GM12875 (cell line): Measurements from ENCODE around the gene CLEC16A.

ENCODE experiments used
- H3K4me3 ChIP-seq: one replicate; pipeline ENCODE4 v1.5.1; 2011; ENCODE audit warnings: low read depth, low read length, control low read depth
- CTCF ChIP-seq: IDR thresholded peaks from 2 replicates; pipeline ENCODE4 v1.5.1; 2011; ENCODE audit warnings: low read depth, mild to moderate bottlenecking, control low read depth, inconsistent platforms, low read length, moderate library complexity, borderline replicate concordance; ENCODE audit not compliant: insufficient read depth

CLEC16A gene

GRCh38 chr16:11010575-11011221 is 66.3 kb downstream of the CLEC16A start:
- TF ChIP-seq CTCF = no peak
- no peak overlapping the region for H3K4me3 ChIP-seq

DNA sequence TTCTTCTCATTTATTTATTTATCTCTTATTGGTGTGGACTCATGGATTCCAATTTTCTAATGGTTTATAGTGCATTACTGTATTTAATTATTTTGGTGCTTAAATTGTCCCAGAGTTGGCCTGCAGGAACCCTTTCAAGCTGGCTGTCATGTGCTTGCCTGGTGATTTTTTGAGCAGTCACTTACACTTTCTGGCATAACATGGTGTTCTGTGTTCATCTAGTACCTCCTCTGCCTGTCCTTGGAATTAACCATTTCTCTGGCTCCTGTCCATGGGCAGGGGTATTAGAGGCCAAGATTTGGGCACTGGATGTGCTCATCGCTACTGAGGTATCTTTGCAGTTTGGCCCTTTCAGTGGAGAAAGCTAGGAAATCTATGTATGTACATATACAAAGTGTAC is 67.0 kb downstream of the CLEC16A start:
- no peak for TF ChIP-seq CTCF
- no peak overlapping the region for H3K4me3 ChIP-seq

- no peak overlapping the region for H3K4me3 ChIP-seq
- TF ChIP-seq CTCF = no peak
These were observed 68.5 kb downstream of the CLEC16A start for GRCh38 chr16:11012841-11013240.

- no peak overlapping the region for H3K4me3 ChIP-seq
- TF ChIP-seq CTCF = no peak
These were observed 69.8 kb downstream of the CLEC16A start for GRCh38 chr16:11014136-11014535.

GRCh38 chr16:11015076-11015475 is 70.7 kb downstream of the CLEC16A start:
- no peak overlapping the region for H3K4me3 ChIP-seq
- TF ChIP-seq CTCF = no peak

GRCh38 chr16:11015607-11016006 is 71.2 kb downstream of the CLEC16A start:
- no peak overlapping the region for H3K4me3 ChIP-seq
- TF ChIP-seq CTCF = no peak

DNA sequence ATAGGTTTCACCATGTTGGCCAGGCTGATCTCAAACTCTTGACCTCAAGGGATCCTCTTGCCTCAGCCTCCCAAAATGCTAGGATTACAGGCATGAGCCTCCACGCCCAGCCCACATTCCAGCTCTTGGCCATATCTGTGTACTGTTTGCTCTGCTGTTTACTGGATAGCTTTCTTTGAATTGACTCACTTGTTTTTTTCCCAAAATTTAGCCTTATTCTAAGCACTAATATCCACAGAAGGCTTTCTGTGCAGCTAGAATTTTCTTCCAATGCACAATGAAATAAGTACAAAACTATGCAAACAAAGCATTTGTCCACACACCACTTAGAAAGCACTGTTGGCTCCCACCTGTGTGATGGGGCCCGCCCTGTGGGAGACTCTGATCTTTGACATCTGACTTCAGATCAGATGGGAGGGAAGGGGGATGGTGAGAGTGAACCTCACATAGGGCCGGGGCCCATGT is 72.2 kb downstream of the CLEC16A start:
- no peak overlapping the region for H3K4me3 ChIP-seq
- no peak for TF ChIP-seq CTCF
